WERI-Rb-1 (cell line): Measurements from ENCODE around the gene ZBTB47.

Experiments used
- DNase-seq: peaks from one replicate; pipeline ENCODE4 v3.0.0-alpha.2; 2020
- H3K27ac ChIP-seq: fragments of 250-450 bp; sonication (Bioruptor Pico); 2 replicates; pipeline ENCODE4 v1.5.1; 2020; ENCODE audit warnings: mild to moderate bottlenecking, moderate library complexity
- H3K27me3 ChIP-seq: fragments of 250-450 bp; sonication (Bioruptor Pico); 2 replicates; pipeline ENCODE4 v1.5.1; 2021; ENCODE audit warnings: mild to moderate bottlenecking, low read depth, moderate library complexity; ENCODE audit not compliant: insufficient read depth, severe bottlenecking
- H3K36me3 ChIP-seq: fragments of 250-450 bp; sonication (Bioruptor Pico); 2 replicates; pipeline ENCODE4 v1.5.1; 2020; ENCODE audit warnings: mild to moderate bottlenecking, moderate library complexity
- H3K4me3 ChIP-seq: 2 replicates; pipeline ENCODE4 v1.5.1; 2011; ENCODE audit warnings: low read depth, mild to moderate bottlenecking, control low read depth, low read length
- H3K9me3 ChIP-seq: fragments of 250-450 bp; sonication (Bioruptor Pico); 2 replicates; pipeline ENCODE4 v1.5.1; 2021; ENCODE audit warnings: mild to moderate bottlenecking, moderate library complexity; ENCODE audit not compliant: severe bottlenecking
- TF ChIP-seq, protein P1 (sequence below): IDR thresholded peaks from 2 replicates; pipeline ENCODE4 v1.5.1; 2011; ENCODE audit warnings: low read depth, mild to moderate bottlenecking, control low read depth, inconsistent platforms, low read length

Gene ZBTB47

DNA sequence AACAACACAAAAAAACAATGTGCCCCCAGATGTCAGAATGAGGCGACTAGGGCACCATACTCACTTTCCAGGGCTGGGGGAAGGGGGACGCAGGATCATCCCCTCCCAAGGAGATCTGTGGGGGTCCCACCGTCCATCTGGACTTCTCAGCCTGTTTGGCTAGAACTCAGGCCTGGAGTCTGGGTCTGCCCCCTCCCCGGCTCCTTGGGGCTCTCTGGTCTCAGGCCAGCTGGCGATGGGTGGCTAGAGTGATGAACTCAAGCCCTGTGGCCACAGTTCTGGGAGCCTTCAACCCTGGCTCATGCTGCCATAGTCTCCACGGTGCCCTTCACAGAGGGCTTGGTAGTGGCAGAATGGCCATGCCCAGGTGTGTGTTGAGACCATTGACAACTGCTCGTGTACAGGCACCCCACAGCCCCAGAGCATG is 13.6 kb downstream of the ZBTB47 start:
- TF ChIP-seq, protein P1, sequence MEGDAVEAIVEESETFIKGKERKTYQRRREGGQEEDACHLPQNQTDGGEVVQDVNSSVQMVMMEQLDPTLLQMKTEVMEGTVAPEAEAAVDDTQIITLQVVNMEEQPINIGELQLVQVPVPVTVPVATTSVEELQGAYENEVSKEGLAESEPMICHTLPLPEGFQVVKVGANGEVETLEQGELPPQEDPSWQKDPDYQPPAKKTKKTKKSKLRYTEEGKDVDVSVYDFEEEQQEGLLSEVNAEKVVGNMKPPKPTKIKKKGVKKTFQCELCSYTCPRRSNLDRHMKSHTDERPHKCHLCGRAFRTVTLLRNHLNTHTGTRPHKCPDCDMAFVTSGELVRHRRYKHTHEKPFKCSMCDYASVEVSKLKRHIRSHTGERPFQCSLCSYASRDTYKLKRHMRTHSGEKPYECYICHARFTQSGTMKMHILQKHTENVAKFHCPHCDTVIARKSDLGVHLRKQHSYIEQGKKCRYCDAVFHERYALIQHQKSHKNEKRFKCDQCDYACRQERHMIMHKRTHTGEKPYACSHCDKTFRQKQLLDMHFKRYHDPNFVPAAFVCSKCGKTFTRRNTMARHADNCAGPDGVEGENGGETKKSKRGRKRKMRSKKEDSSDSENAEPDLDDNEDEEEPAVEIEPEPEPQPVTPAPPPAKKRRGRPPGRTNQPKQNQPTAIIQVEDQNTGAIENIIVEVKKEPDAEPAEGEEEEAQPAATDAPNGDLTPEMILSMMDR: no peak
- peak overlapping the region; percentile 64 for H3K27ac ChIP-seq
- H3K27me3 ChIP-seq: no peaks in the 10 kb centered on the region
- H3K9me3 ChIP-seq: peaks cover 7% of the 10 kb centered on the region
- no peak for DNase-seq
- no peaks in the 10 kb centered on the region for H3K36me3 ChIP-seq
- H3K4me3 ChIP-seq: no peak overlapping the region

DNA sequence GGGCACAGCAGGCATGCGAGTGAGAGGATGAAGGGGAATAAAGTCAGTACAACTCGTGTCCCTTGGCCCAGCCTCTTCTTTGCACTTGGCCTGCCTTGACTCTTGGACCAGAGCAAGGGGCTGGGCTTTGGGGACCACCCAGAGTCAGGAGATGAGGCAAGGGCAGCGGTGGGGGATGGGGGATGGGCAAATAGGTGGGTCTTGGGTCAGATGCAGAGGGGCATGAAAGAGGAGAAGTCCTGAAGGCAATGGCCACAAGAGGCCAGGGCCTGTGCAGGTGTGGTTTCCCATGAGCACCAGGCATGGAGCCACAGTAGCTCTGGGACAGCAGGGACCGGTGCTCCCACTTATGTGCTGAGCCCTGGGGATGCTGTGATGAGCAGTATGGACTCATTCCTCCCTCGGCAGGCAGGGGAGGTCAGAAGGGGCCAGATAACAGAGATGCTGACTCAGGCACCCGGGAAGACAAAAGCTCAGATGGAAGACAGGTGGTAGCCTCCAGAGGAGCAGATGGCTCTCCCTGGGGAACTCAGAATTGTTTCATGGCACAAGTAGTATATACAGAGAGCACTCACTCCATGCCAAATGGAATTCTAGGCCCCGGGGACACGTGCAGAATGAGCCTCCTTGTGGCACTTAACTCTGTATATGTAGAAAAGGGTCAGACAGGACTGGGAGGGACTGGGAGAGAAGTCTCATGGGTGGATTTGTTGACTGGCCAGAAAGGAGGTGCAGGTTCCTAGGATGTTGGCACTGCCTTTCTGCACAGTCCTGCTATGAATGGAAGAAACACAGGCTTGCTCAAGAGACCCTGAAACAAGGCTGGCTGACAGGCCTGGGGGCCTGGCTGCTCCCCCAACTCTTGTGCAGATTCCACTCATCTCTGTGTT is 14.3 kb downstream of the ZBTB47 start:
- Histone ChIP-seq H3K27ac (peak overlapping the region; percentile 64), H3K27me3 (no peaks in the 10 kb centered on the region), H3K36me3 (no peaks in the 10 kb centered on the region), H3K4me3 (no peak overlapping the region), H3K9me3 (peaks cover 7% of the 10 kb centered on the region)
- TF ChIP-seq, protein P1: no peak
- DNase-seq: peak; percentile 75

DNA sequence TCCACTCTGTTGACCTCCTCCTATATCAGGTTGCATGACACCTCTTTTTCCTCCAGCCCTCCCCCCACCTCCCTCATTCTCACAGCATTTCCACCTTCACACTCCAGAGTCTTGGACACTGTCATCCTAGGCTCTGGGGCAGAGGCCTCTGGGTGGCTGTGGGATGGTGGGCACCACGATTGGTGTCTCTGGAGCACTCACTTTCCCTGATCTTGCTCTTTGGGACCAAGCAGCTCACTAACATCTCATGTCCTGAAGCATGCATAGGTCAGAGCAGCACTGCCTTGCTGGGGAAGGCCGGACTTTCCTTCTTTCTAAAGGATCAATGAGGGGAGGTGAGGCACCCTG is 14.9 kb downstream of the ZBTB47 start:
- no peak for DNase-seq
- TF ChIP-seq, protein P1: no peak

DNA sequence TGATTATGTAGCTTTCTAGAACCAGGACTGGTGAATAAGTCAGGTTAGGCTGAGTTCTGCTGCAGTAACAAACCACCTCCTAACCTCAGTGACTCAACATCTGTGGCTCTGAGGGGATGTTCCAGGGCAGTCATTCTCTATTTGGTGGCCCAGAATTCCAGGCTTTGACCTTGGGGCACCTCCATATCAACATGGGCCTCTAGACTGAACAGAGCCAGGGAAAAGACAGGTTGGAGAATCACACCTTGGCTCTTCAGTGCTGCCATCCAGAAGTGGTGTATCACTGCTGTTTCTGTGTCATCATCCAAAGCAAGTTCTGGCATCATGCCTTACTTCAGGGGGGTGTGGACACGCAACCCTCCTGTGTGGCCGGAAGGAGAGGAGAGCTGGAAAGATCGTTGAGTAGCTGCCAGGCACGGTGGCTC is 15.3 kb downstream of the ZBTB47 start:
- no peaks in the 10 kb centered on the region for H3K27me3 ChIP-seq
- no peak for DNase-seq
- H3K4me3 ChIP-seq: no peak overlapping the region
- no peaks in the 10 kb centered on the region for H3K36me3 ChIP-seq
- TF ChIP-seq, protein P1: no peak
- peaks cover 7% of the 10 kb centered on the region for H3K9me3 ChIP-seq
- H3K27ac ChIP-seq: no peak overlapping the region

More for the DNA sequence above, 14.9 kb downstream of the ZBTB47 start:
- Histone ChIP-seq H3K27me3 (no peaks in the 10 kb centered on the region), H3K36me3 (no peaks in the 10 kb centered on the region), H3K4me3 (no peak overlapping the region), H3K27ac (peak overlapping the region; percentile 64), H3K9me3 (peaks cover 7% of the 10 kb centered on the region)

DNA sequence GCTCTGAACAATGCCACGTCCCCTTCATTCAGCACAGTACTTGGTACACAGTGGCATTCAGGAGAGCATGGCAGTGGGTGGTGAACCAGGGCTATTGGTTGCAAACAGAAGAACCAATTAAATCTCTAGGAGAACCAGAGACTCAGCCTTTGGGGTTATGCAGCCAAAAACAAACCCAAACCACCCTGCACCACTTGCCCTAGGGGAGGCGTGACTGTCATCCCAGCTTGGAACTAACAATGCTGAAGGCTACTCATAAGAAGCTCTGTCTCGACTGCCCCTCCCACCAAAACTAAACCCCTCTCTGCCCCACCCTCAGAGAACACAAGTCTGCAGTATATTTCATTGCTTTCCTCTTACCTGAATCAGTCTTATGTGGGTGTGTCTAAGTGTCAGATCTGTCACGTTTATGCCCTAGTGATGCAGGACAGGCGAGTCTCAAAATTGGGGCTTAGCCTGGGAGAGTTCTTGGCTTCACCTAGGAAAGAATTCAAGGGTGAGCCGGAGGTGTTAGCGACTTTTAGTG is 16.6 kb downstream of the ZBTB47 start:
- no peak overlapping the region for H3K4me3 ChIP-seq
- H3K27me3 ChIP-seq: no peaks in the 10 kb centered on the region
- TF ChIP-seq, protein P1: no peak
- no peaks in the 10 kb centered on the region for H3K36me3 ChIP-seq
- H3K27ac ChIP-seq: no peak overlapping the region
- peaks cover 7% of the 10 kb centered on the region for H3K9me3 ChIP-seq
- DNase-seq: no peak
